ENCODE measurements around the gene STARD9. TPM values are rescaled to one million over a fixed set of nuclear protein-coding genes. Genes with fewer than 3 reads are reported as not detected.

Gene STARD9
- total and polyA plus RNA-seq, 2 of the 13 experiments (the other 11 are each of a cell fraction or from before 2014, with no cell fraction given) = 5.3 to 7.5 TPM

- TF ChIP-seq, protein P1, sequence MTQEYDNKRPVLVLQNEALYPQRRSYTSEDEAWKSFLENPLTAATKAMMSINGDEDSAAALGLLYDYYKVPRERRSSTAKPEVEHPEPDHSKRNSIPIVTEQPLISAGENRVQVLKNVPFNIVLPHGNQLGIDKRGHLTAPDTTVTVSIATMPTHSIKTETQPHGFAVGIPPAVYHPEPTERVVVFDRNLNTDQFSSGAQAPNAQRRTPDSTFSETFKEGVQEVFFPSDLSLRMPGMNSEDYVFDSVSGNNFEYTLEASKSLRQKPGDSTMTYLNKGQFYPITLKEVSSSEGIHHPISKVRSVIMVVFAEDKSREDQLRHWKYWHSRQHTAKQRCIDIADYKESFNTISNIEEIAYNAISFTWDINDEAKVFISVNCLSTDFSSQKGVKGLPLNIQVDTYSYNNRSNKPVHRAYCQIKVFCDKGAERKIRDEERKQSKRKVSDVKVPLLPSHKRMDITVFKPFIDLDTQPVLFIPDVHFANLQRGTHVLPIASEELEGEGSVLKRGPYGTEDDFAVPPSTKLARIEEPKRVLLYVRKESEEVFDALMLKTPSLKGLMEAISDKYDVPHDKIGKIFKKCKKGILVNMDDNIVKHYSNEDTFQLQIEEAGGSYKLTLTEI (CRISPR knock-in tag; conservative IDR thresholded peaks at IDR 0.05) = no peak
- TF ChIP-seq ZNF256 (CRISPR knock-in tag; conservative IDR thresholded peaks at IDR 0.05) (no peak), HNF4A (CRISPR knock-in tag; IDR thresholded peaks at IDR 0.05) (no peak)
- TF ChIP-seq, protein P2, sequence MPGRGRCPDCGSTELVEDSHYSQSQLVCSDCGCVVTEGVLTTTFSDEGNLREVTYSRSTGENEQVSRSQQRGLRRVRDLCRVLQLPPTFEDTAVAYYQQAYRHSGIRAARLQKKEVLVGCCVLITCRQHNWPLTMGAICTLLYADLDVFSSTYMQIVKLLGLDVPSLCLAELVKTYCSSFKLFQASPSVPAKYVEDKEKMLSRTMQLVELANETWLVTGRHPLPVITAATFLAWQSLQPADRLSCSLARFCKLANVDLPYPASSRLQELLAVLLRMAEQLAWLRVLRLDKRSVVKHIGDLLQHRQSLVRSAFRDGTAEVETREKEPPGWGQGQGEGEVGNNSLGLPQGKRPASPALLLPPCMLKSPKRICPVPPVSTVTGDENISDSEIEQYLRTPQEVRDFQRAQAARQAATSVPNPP (CRISPR knock-in tag; IDR thresholded peaks at IDR 0.05) = no peak
Observed at GRCh38 chr15:42627485-42627884, 52.1 kb downstream of the STARD9 start (continued).

GRCh38 chr15:42628761-42629160 lies 53.4 kb downstream of the STARD9 start:
- ChIA-PET POLR2A (no interaction called here), CTCF (ENCODE audit: low intra/inter-chr PET ratio, low total read pairs) (no interaction called here)
- Histone ChIP-seq H3K9ac (ENCODE audit: insufficient read depth, low read depth, low read length) (no peak overlapping the region), H3K27me3 (ENCODE audit: control insufficient read depth in 1 of 2, insufficient read depth in 2 of 2, low read length in 2 of 2) (no peaks in the 10 kb centered on the region), H3K36me3 (replicated peaks in 1 of 2; ENCODE audit: control insufficient read depth in 1 of 2, insufficient read depth in 2 of 2, low read length in 2 of 2) (no peaks in the 10 kb centered on the region), H3K79me2 (ENCODE audit: insufficient read depth, low read length) (no peaks in the 10 kb centered on the region), H4K20me1 (ENCODE audit: insufficient read depth, low read length) (no peaks in the 10 kb centered on the region), H3K4me1 (ENCODE audit: insufficient read depth, low read length) (no peaks in the 10 kb centered on the region), H2AFZ (ENCODE audit: low read length) (no peak overlapping the region), H3K4me2 (ENCODE audit: low read depth, low read length) (no peak overlapping the region), H3K4me3 (replicated peaks in 1 of 3; ENCODE audit: insufficient read depth in 1 of 3, low read depth in 2 of 3, low read length in 3 of 3) (no peak overlapping the region), H3K9me3 (ENCODE audit: low read length) (no peaks in the 10 kb centered on the region), H3K27ac (ENCODE audit: extremely low read length, insufficient read depth, low read length) (no peak overlapping the region)
- in situ Hi-C loops (cut with HindIII; ENCODE audit: extremely low pct_ligation_motif_present, low pct_unique_long_range_greater_than_20kb) = no loop called here
- ATAC-seq (no peak), DNase-seq (ENCODE audit: low spot score) (no peak), FAIRE-seq (no peak)
- BruUV-seq (replicated peaks) = no TSS peak
- TF ChIP-seq HDAC1 (CRISPR knock-in tag; IDR thresholded peaks at IDR 0.05) = no peak
- intact Hi-C loops (cut with micrococcal nuclease; ENCODE audit: unreplicated experiment) = no loop called here
- WGBS (ENCODE audit: low lambda C conversion rate) = 98% methylated on average over 4 of the region's 4 CpGs
